ENCODE data around the gene TSPEAR.

Gene TSPEAR

DNA sequence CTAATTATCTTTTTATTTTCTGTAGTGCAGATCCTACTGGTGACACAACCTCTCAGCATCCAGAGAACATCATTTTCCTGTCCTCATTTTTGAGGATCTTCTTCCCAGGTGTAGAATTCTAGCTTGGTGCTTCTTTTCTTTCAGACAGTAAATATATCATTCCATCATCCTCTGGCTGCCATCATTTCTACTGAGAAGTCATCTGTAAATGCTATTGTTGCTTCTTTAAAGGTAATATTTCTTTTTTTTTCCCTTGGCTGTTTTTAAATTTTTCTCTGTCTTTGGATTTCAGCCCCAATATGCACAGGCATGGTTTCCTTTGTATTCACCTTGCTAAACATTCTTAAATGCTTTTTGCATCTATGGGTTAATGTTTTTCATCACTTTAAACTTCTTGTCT, 87.8 kb downstream of the TSPEAR start:
- no peak for ATAC-seq
- no peak for TF ChIP-seq ZNF8 (CRISPR knock-in tag; IDR thresholded peaks at IDR 0.05)
- TF ChIP-seq RARB (CRISPR knock-in tag; IDR thresholded peaks at IDR 0.05) = no peak
- TF ChIP-seq, protein P1, sequence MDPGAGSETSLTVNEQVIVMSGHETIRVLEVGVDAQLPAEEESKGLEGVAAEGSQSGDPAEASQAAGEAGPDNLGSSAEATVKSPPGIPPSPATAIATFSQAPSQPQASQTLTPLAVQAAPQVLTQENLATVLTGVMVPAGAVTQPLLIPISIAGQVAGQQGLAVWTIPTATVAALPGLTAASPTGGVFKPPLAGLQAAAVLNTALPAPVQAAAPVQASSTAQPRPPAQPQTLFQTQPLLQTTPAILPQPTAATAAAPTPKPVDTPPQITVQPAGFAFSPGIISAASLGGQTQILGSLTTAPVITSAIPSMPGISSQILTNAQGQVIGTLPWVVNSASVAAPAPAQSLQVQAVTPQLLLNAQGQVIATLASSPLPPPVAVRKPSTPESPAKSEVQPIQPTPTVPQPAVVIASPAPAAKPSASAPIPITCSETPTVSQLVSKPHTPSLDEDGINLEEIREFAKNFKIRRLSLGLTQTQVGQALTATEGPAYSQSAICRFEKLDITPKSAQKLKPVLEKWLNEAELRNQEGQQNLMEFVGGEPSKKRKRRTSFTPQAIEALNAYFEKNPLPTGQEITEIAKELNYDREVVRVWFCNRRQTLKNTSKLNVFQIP (CRISPR knock-in tag; IDR thresholded peaks at IDR 0.05; ENCODE audit: borderline replicate concordance, low read depth) = no peak
- no peak for TF ChIP-seq ISL1 (CRISPR knock-in tag; IDR thresholded peaks at IDR 0.05)
- TF ChIP-seq OSR1 (CRISPR knock-in tag; IDR thresholded peaks at IDR 0.05) = no peak
- TF ChIP-seq, protein P2, sequence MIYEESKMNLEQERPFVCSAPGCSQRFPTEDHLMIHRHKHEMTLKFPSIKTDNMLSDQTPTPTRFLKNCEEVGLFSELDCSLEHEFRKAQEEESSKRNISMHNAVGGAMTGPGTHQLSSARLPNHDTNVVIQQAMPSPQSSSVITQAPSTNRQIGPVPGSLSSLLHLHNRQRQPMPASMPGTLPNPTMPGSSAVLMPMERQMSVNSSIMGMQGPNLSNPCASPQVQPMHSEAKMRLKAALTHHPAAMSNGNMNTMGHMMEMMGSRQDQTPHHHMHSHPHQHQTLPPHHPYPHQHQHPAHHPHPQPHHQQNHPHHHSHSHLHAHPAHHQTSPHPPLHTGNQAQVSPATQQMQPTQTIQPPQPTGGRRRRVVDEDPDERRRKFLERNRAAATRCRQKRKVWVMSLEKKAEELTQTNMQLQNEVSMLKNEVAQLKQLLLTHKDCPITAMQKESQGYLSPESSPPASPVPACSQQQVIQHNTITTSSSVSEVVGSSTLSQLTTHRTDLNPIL (CRISPR knock-in tag; IDR thresholded peaks at IDR 0.05; ENCODE audit: low read depth) = no peak

DNA sequence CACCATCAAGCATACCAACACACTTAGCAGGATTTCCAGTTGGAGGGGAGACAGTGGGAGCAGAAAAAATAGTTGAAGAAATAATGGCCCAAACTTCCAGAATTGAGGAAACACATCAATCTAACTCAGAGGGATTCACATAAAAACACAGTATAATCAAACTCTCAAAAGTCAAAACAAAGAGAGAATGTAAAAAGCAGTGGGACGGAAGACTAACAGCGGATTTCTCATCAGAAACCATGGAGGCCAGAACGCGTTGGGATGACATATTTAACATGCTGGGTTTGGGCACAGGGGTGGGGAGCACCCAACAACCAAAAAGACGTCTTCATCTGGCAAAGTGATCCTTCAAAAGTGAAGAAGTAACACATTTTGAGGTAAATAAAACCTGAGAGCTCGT, 91.5 kb downstream of the TSPEAR start:
- TF ChIP-seq CSDC2 (CRISPR knock-in tag; IDR thresholded peaks at IDR 0.05) (no peak), ZC3H10 (CRISPR knock-in tag; IDR thresholded peaks at IDR 0.05) (no peak), TCF4 (CRISPR knock-in tag; IDR thresholded peaks at IDR 0.05; ENCODE audit: borderline replicate concordance) (no peak), PPARA (CRISPR knock-in tag; IDR thresholded peaks at IDR 0.05; ENCODE audit: borderline replicate concordance) (no peak), OSR1 (CRISPR knock-in tag; IDR thresholded peaks at IDR 0.05) (no peak), ZNF70 (CRISPR knock-in tag; IDR thresholded peaks at IDR 0.05) (no peak), ZFP3 (CRISPR knock-in tag; IDR thresholded peaks at IDR 0.05) (no peak)
- TF ChIP-seq, protein P3, sequence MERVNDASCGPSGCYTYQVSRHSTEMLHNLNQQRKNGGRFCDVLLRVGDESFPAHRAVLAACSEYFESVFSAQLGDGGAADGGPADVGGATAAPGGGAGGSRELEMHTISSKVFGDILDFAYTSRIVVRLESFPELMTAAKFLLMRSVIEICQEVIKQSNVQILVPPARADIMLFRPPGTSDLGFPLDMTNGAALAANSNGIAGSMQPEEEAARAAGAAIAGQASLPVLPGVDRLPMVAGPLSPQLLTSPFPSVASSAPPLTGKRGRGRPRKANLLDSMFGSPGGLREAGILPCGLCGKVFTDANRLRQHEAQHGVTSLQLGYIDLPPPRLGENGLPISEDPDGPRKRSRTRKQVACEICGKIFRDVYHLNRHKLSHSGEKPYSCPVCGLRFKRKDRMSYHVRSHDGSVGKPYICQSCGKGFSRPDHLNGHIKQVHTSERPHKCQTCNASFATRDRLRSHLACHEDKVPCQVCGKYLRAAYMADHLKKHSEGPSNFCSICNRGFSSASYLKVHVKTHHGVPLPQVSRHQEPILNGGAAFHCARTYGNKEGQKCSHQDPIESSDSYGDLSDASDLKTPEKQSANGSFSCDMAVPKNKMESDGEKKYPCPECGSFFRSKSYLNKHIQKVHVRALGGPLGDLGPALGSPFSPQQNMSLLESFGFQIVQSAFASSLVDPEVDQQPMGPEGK (CRISPR knock-in tag; IDR thresholded peaks at IDR 0.05; ENCODE audit: borderline replicate concordance) = no peak
- TF ChIP-seq, protein P2 (CRISPR knock-in tag; IDR thresholded peaks at IDR 0.05; ENCODE audit: low read depth) = no peak
- no peak for ATAC-seq

DNA sequence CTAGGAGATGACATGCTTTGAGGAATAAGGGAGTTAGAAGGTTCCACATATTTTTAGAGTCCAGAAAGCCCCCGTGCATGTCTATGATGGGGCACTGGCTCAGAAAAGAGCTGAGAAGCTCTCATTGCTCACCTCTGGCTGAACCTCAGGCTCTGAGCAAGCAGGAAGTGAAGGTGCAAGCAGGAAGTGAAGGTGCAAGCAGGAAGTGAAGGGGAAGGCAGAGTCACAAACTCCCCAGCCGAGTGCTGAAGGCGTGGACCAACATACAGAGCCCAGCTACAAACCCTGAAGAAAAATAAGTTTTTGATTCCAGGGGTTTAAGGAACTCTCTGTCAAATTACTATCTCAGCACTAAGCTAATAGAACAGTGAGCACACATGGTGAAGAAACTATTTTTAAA, 92.5 kb downstream of the TSPEAR start:
- no peak for ATAC-seq
- TF ChIP-seq SNAI2 (CRISPR knock-in tag; IDR thresholded peaks at IDR 0.05) = no peak
- no peak for TF ChIP-seq ZNF565 (CRISPR knock-in tag; conservative IDR thresholded peaks at IDR 0.05; ENCODE audit: low read depth)
- TF ChIP-seq ZNF70 (CRISPR knock-in tag; IDR thresholded peaks at IDR 0.05) = no peak
- no peak for TF ChIP-seq ARNTL (CRISPR knock-in tag; IDR thresholded peaks at IDR 0.05; ENCODE audit: borderline replicate concordance, low read depth)
- TF ChIP-seq ZNF8 (CRISPR knock-in tag; IDR thresholded peaks at IDR 0.05) = no peak
- TF ChIP-seq BACH2 (CRISPR knock-in tag; IDR thresholded peaks at IDR 0.05; ENCODE audit: borderline replicate concordance) = no peak
- no peak for TF ChIP-seq GLIS3 (CRISPR knock-in tag; IDR thresholded peaks at IDR 0.05)
- no peak for TF ChIP-seq ISL1 (CRISPR knock-in tag; IDR thresholded peaks at IDR 0.05)
- TF ChIP-seq TCF4 (CRISPR knock-in tag; IDR thresholded peaks at IDR 0.05; ENCODE audit: borderline replicate concordance) = no peak

DNA sequence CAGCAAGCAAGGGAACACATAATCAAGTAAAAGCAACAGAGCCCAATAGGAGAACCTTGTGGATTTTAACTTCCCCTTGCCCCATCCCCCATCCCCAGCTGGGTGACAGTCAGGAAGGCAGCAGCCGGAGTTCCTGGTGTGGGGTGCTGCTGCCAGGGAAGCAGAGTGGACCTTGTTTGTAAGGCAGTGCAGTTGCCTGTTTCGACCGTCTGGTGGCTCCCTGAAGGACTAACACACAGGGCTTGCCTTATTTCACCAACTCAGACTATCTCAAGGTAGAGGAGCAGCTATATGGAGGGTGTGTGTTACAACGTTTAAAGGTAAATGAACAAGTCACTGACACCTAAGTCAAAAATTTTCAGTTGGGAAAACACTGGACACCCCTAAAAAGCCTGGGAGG, 92.9 kb downstream of the TSPEAR start:
- TF ChIP-seq ARNTL (CRISPR knock-in tag; IDR thresholded peaks at IDR 0.05; ENCODE audit: borderline replicate concordance, low read depth) = no peak
- no peak for TF ChIP-seq GLIS3 (CRISPR knock-in tag; IDR thresholded peaks at IDR 0.05)
- no peak for TF ChIP-seq ZNF8 (CRISPR knock-in tag; IDR thresholded peaks at IDR 0.05)
- no peak for TF ChIP-seq RARB (CRISPR knock-in tag; IDR thresholded peaks at IDR 0.05)
- no peak for TF ChIP-seq OSR1 (CRISPR knock-in tag; IDR thresholded peaks at IDR 0.05)
- no peak for TF ChIP-seq ZNF70 (CRISPR knock-in tag; IDR thresholded peaks at IDR 0.05)
- TF ChIP-seq ZNF565 (CRISPR knock-in tag; conservative IDR thresholded peaks at IDR 0.05; ENCODE audit: low read depth) = no peak
- TF ChIP-seq, protein P4, sequence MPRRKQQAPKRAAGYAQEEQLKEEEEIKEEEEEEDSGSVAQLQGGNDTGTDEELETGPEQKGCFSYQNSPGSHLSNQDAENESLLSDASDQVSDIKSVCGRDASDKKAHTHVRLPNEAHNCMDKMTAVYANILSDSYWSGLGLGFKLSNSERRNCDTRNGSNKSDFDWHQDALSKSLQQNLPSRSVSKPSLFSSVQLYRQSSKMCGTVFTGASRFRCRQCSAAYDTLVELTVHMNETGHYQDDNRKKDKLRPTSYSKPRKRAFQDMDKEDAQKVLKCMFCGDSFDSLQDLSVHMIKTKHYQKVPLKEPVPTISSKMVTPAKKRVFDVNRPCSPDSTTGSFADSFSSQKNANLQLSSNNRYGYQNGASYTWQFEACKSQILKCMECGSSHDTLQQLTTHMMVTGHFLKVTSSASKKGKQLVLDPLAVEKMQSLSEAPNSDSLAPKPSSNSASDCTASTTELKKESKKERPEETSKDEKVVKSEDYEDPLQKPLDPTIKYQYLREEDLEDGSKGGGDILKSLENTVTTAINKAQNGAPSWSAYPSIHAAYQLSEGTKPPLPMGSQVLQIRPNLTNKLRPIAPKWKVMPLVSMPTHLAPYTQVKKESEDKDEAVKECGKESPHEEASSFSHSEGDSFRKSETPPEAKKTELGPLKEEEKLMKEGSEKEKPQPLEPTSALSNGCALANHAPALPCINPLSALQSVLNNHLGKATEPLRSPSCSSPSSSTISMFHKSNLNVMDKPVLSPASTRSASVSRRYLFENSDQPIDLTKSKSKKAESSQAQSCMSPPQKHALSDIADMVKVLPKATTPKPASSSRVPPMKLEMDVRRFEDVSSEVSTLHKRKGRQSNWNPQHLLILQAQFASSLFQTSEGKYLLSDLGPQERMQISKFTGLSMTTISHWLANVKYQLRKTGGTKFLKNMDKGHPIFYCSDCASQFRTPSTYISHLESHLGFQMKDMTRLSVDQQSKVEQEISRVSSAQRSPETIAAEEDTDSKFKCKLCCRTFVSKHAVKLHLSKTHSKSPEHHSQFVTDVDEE (CRISPR knock-in tag; IDR thresholded peaks at IDR 0.05) = no peak
- TF ChIP-seq, protein P3 (CRISPR knock-in tag; IDR thresholded peaks at IDR 0.05; ENCODE audit: borderline replicate concordance) = no peak
- TF ChIP-seq ESRRG (CRISPR knock-in tag; IDR thresholded peaks at IDR 0.05) = no peak
- no peak for TF ChIP-seq TOX (CRISPR knock-in tag; IDR thresholded peaks at IDR 0.05; ENCODE audit: borderline replicate concordance)
- TF ChIP-seq BACH2 (CRISPR knock-in tag; IDR thresholded peaks at IDR 0.05; ENCODE audit: borderline replicate concordance) = no peak
- TF ChIP-seq ISL1 (CRISPR knock-in tag; IDR thresholded peaks at IDR 0.05) = no peak
- TF ChIP-seq, protein P2 (CRISPR knock-in tag; IDR thresholded peaks at IDR 0.05; ENCODE audit: low read depth) = no peak
- peak; percentile 51; the same call in 1 of the 3 replicates for ATAC-seq

All from SK-N-SH treated with all-trans-retinoic acid at 6 μM for 48 hours (cell line).